Mesothelial cell of epicardium (in vitro differentiated cells): Measurements from ENCODE around the gene PLCH2. TPM values are rescaled to one million over a fixed set of nuclear protein-coding genes. Genes with fewer than 3 reads are reported as not detected.
A peak's percentile ranks its signal among the peaks of the same experiment; 100 is the strongest.

ENCODE experiments used
- DNase-seq, 2 experiments: peaks; one replicate each; pipeline ENCODE4 v3.0.0; 2021; ENCODE audit warnings: low spot score in 2 of 2; ENCODE audit not compliant: unreplicated experiment in 2 of 2
- H3K27ac Mint-ChIP-seq: 2 replicates; pipeline ENCODE4 v1.8.0; 2021; ENCODE audit warnings: mixed read lengths
- H3K27me3 Mint-ChIP-seq: 2 replicates; pipeline ENCODE4 v1.8.0; 2021; ENCODE audit warnings: low read depth, mixed read lengths
- H3K36me3 Mint-ChIP-seq: 2 replicates; pipeline ENCODE4 v1.8.0; 2021; ENCODE audit warnings: mixed read lengths
- H3K4me1 Mint-ChIP-seq: 2 replicates; pipeline ENCODE4 v1.8.0; 2021; ENCODE audit warnings: mixed read lengths
- H3K4me3 Mint-ChIP-seq: 2 replicates; pipeline ENCODE4 v1.8.0; 2021; ENCODE audit warnings: mild to moderate bottlenecking, moderate library complexity, mixed read lengths
- H3K9me3 Mint-ChIP-seq: 2 replicates; pipeline ENCODE4 v1.8.0; 2021; ENCODE audit warnings: mixed read lengths
- CTCF ChIP-seq: fragments of 200-600 bp; sonication (generic); IDR thresholded peaks from one replicate; pipeline ENCODE4 v1.5.0; 2021; ENCODE audit warnings: antibody characterized with exemption; ENCODE audit not compliant: unreplicated experiment
- total RNA-seq: library from RNA; stranded (reverse); gene quantifications from 3 replicates; pipeline ENCODE4 v1.2.1, GENCODE V29; 2021

The PLCH2 gene
- total RNA-seq, 1 donor from 2014 or later = 1.7 TPM

GRCh38 chr1:2525572-2525919 lies 49.5 kb downstream of the PLCH2 start:
- H3K27ac Mint-ChIP-seq = peak overlapping the region; percentile 56
- TF ChIP-seq CTCF = no peak
- H3K27me3 Mint-ChIP-seq = peaks cover 31% of the 10 kb centered on the region
- peaks cover 20% of the 10 kb centered on the region for H3K4me1 Mint-ChIP-seq
- H3K36me3 Mint-ChIP-seq = peaks cover 8% of the 10 kb centered on the region
- no peak for DNase-seq
- peak overlapping the region; percentile 93 for H3K4me3 Mint-ChIP-seq
- H3K9me3 Mint-ChIP-seq = no peaks in the 10 kb centered on the region

- Mint-ChIP-seq H3K27ac (peak within 1 kb of the TSS; percentile 97), H3K36me3 (peaks cover 2% of the 10 kb centered on the region), H3K9me3 (no peaks in the 10 kb centered on the region), H3K4me3 (peak within 1 kb of the TSS; percentile 93), H3K4me1 (peaks cover 20% of the 10 kb centered on the region), H3K27me3 (peaks cover 37% of the 10 kb centered on the region)
- DNase-seq = peak; percentile 84 to 88
- TF ChIP-seq CTCF = no peak
Measured at GRCh38 chr1:2525920-2526823, 50.1 kb downstream of the PLCH2 start, which contains the start of gene PANK4. Gene PANK4, minus strand, starts transcription at chr1:2526596. Its CDS starts 9 bp downstream, at chr1:2526587.

GRCh38 chr1:2526824-2527555 lies 50.9 kb downstream of the PLCH2 start:
- Mint-ChIP-seq H3K9me3 (no peaks in the 10 kb centered on the region), H3K4me3 (peak overlapping the region; percentile 37), H3K36me3 (no peaks in the 10 kb centered on the region), H3K27ac (no peak overlapping the region), H3K27me3 (peaks cover 45% of the 10 kb centered on the region), H3K4me1 (peaks cover 20% of the 10 kb centered on the region)
- no peak for DNase-seq
- no peak for TF ChIP-seq CTCF

GRCh38 chr1:2527556-2527860 lies 51.4 kb downstream of the PLCH2 start:
- Mint-ChIP-seq H3K4me1 (peaks cover 20% of the 10 kb centered on the region), H3K27ac (no peak overlapping the region), H3K36me3 (no peaks in the 10 kb centered on the region), H3K9me3 (no peaks in the 10 kb centered on the region), H3K27me3 (peaks cover 49% of the 10 kb centered on the region), H3K4me3 (no peak overlapping the region)
- no peak for TF ChIP-seq CTCF
- DNase-seq = no peak

- H3K4me3 Mint-ChIP-seq = no peak overlapping the region
- H3K27ac Mint-ChIP-seq = no peak overlapping the region
- peaks cover 53% of the 10 kb centered on the region for H3K27me3 Mint-ChIP-seq
- no peaks in the 10 kb centered on the region for H3K9me3 Mint-ChIP-seq
- peaks cover 20% of the 10 kb centered on the region for H3K4me1 Mint-ChIP-seq
- no peak for TF ChIP-seq CTCF
- no peak for DNase-seq
- H3K36me3 Mint-ChIP-seq = no peaks in the 10 kb centered on the region
Measured at GRCh38 chr1:2528016-2528415, 51.9 kb downstream of the PLCH2 start.
